Measurements from ENCODE around the gene CPN2. TPM values are rescaled to one million over a fixed set of nuclear protein-coding genes. Genes with fewer than 3 reads are reported as not detected.
A peak's percentile ranks its signal among the peaks of the same experiment; 100 is the strongest.

The CPN2 gene
- total and polyA plus RNA-seq, 2 of the 8 experiments (the other 6 are each of a cell fraction or from before 2014, with no cell fraction given) = 0.03 TPM; not detected in 1

GRCh38 chr3:194327218-194328052 is 23.7 kb downstream of the CPN2 start:
- Histone ChIP-seq H2BK12ac (ENCODE audit: low read depth, low read length) (peak overlapping the region; percentile 46; the same call in 1 of the 2 replicates), H3K4me3 (ENCODE audit: extremely low read depth in 1 of 4, insufficient read depth in 2 of 4, low read depth in 3 of 4, low read length in 4 of 4) (no peak overlapping the region), H2BK20ac (ENCODE audit: low read length) (no peak overlapping the region), H3K18ac (ENCODE audit: extremely low read depth, low read length) (peak overlapping the region; percentile 25; the same call in 1 of the 2 replicates), H4K91ac (replicated peaks; ENCODE audit: insufficient read length, low read length) (peak overlapping the region; percentile 96), H3K36me3 (ENCODE audit: control insufficient read depth in 2 of 4, insufficient read depth in 4 of 4, low read length in 3 of 4) (no peaks in the 10 kb centered on the region; a peak in 1 of 8 replicates), H3K14ac (ENCODE audit: insufficient read length) (no peak overlapping the region), H3K9me3 (ENCODE audit: insufficient read depth in 2 of 2, low read depth in 1 of 2, low read length in 1 of 2) (peaks cover 6 to 16% of the 10 kb centered on the region in 2 experiments; a peak in 2 of 4 replicates), H3K79me2 (ENCODE audit: control insufficient read depth in 1 of 2, insufficient read depth in 2 of 2, low read length in 2 of 2) (no peaks in the 10 kb centered on the region), H2BK15ac (ENCODE audit: low read length) (no peak overlapping the region), H3K9ac (replicated peaks in 1 of 4; ENCODE audit: extremely low read depth in 1 of 4, low read depth in 3 of 4, low read length in 3 of 4) (no peak overlapping the region; a peak in 1 of 7 replicates), H3K56ac (replicated peaks; ENCODE audit: insufficient read length, low read depth, low read length) (peak overlapping the region; percentile 100), H3K4me2 (ENCODE audit: insufficient read depth in 1 of 2, low read depth in 2 of 2, low read length in 2 of 2) (no peak overlapping the region), H3K4ac (replicated peaks; ENCODE audit: insufficient read length, low read depth, low read length) (peak overlapping the region; percentile 48), H3K23ac (ENCODE audit: insufficient read length) (no peak overlapping the region), H3K23me2 (ENCODE audit: low read depth, low read length) (peaks cover 28% of the 10 kb centered on the region; the same call in 1 of the 2 replicates), H4K20me1 (replicated peaks in 1 of 2; ENCODE audit: control insufficient read depth in 1 of 2, insufficient read depth in 2 of 2, low read length in 2 of 2) (peaks cover 0 to 23% of the 10 kb centered on the region in 2 experiments), H3K79me1 (ENCODE audit: low read depth, low read length) (peaks cover 14% of the 10 kb centered on the region), H2BK5ac (ENCODE audit: low read depth, low read length) (peak overlapping the region; percentile 16; the same call in 1 of the 2 replicates), H3K27me3 (replicated peaks in 1 of 4; ENCODE audit: control insufficient read depth in 3 of 4, extremely low read depth in 1 of 4, insufficient read depth in 3 of 4, low read length in 3 of 4) (peaks cover 0 to 4% (median 3%) of the 10 kb centered on the region in 4 experiments; a peak in 4 of 7 replicates), H4K5ac (ENCODE audit: insufficient read length, low read depth, low read length) (no peak overlapping the region), H3K4me1 (replicated peaks in 1 of 4; ENCODE audit: control insufficient read depth in 3 of 4, insufficient read depth in 4 of 4, low read length in 3 of 4) (peaks cover 0 to 2% (median 0%) of the 10 kb centered on the region in 4 experiments; a peak in 3 of 7 replicates), H2AFZ (ENCODE audit: low read length) (no peak overlapping the region), H2BK120ac (replicated peaks; ENCODE audit: low read depth, low read length) (no peak overlapping the region), H2AK5ac (ENCODE audit: low read depth, low read length) (peak overlapping the region; percentile 91), H4K8ac (ENCODE audit: extremely low read depth, insufficient read depth, low read length) (no peak overlapping the region), H3K27ac (ENCODE audit: low read depth, low read length) (no peak overlapping the region)
- WGBS, 2 experiments (ENCODE audit: extremely low coverage in 1 of 2, insufficient coverage in 1 of 2, insufficient read length in 1 of 2, insufficient replicate concordance in 2 of 2, low coverage in 1 of 2, low lambda C conversion rate in 2 of 2, missing lambda C conversion rate in 1 of 2) = 82% methylated on average over 5 of the region's 5 CpGs; no CpG with 5 or more reads in 1 of the 2 experiments
- no peak for DNase-seq (ENCODE audit: low read depth in 1 of 2, low spot score in 2 of 2)
- POLR2A ChIA-PET (ENCODE audit: partially characterized antibody) = interaction anchor here (1.3 kb wide), 1 partner anchor 30 kb away, joined by 3 read pairs; no protein-coding TSS in a partner anchor
- no peak for FAIRE-seq
- CTCF ChIA-PET (ENCODE audit: partially characterized antibody) = interaction anchor here (0.6 to 2.3 kb wide), 4 partner anchors 12 to 1180 kb away, joined by 3 to 29 read pairs (median 7); no protein-coding TSS in a partner anchor
- TF ChIP-seq HDAC6 (IDR thresholded peaks at IDR 0.05; ENCODE audit: low read depth, low read length) = peak; percentile 9
- no peak for TF ChIP-seq CTCF (IDR thresholded peaks at IDR 0.05; ENCODE audit: control extremely low read depth in 1 of 3, insufficient read depth in 1 of 3, low read depth in 1 of 3, low read length in 3 of 3)

All from H1 (cell line).